GM12891 (cell line): ENCODE measurements around the gene INSRR.

Experiments
- POLR2A ChIP-seq: IDR thresholded peaks from 2 replicates; pipeline ENCODE4 v1.6.1; 2011; ENCODE audit warnings: low read depth, low read length, control low read depth
- POLR2AphosphoS5 ChIP-seq: IDR thresholded peaks from 2 replicates; pipeline ENCODE4 v1.6.1; 2011; ENCODE audit warnings: low read depth, low read length, control low read depth
- TAF1 ChIP-seq: IDR thresholded peaks from 2 replicates; pipeline ENCODE4 v1.6.1; 2011; ENCODE audit warnings: low read depth, low read length, control low read depth

DNA sequence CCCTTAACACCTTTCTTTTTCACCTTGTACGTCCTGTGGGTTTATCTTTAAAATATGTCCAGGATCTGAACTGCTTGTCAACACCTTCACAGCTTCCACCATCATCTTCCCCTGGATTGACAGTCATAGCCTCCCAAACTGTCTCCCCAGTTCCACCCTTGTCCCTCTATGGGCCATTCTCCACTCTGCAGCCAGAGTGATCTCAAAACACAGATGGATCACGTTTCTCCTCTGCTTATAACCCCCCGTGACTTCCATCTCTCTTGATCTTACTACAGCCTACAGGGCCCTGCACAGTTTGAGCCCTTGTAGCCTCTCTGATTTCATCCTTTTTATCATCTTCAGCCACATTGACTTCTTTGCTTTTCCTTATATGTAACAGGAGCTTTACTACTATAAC is 4.3 kb downstream of the INSRR start:
- TF ChIP-seq TAF1 (no peak), POLR2A (no peak), POLR2AphosphoS5 (no peak)
